ENCODE data around the gene CLK2.

DNA sequence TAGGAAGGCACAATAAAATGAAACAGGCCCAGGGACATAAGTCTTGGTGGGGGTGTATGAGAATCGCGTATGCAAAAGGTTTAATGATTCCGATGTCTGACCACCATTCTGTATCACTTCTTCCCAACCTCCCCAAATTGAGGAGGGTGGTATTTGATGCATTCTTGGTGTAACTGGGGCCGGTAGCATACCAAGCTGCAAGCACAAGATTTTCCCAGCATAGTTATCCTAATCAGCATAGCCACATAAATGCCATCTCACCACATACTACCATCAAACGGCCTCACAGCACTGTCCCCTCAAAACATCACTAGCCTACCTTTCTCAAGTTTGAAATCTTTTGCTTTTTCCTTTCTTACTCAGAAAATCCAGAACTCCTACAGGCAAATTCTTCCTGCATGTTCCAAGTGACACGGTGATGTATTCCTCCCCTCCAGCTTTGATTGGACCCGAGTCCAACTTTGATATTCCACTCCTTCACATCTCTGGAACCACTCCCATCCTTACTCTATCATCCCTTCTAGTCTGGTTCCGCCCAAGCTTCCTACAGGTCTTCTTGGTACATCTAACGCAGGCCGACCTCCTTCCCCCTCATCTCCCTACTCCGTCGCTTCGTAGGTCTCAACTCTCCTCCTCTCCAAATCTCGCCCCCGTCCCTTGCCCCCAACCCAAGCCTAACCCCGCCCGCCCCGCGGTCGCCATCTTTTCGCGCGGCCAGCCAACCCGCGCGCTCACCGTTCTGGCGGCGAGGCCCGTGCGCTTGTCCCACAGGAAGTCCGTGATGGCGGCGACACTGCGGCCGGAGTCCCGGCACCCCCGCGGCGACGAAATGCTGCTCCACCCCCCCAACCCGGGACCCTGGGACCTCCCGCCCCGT is 600 bp downstream of the CLK2 start:
- TF ChIP-seq POLR2A (IDR thresholded peaks at IDR 0.05) (no peak), CTCF (IDR thresholded peaks at IDR 0.05) (no peak)
